ENCODE data around the gene ASMTL. TPM values are rescaled to one million over a fixed set of nuclear protein-coding genes. Genes with fewer than 3 reads are reported as not detected.
"Not testable (repeated sequence)": the region's sequence is repeated elsewhere in the genome, so short reads cannot be mapped to it uniquely, and the experiment has no call there.

Gene ASMTL
- total and polyA plus RNA-seq, 2 experiments from 2014 or later, result 15.7 to 36.2 TPM

DNA sequence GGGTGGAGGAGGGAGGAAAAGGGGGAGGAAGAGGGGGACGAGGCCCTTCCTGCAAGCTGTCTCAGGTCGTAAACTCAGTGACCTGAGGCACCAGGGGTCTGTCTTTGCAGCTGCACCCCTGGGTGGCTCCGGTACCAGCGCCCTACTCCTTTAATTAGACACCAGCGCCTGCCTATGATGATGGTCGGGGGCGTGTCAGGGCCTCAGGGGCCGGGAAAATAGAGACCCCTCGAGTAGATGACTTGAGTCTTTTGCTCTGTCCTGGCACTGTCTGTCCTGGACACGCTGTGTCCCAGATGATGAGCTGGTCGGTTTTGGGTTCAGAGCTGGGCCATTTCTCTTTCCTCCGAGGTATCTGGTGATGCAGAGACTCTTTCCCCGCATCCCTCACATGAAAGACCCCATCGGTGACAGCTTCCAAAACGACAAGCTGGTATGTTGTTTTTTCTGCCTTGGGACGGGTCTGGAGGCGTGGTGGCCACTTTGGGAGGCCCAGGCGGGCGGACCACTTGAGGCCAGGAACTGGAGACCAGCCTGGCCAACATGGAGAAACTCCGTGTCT is 72.0 kb downstream of the ASMTL start:
- no peak for TF ChIP-seq EZH2 (IDR thresholded peaks at IDR 0.05; ENCODE audit: insufficient read depth, poor library complexity, severe bottlenecking)
- Histone ChIP-seq H3K4me2 (ENCODE audit: unreplicated experiment) (no peak overlapping the region), H3K27ac (no peak overlapping the region), H3F3A (ENCODE audit: insufficient read depth) (peaks cover 33% of the 10 kb centered on the region; the same call in 1 of the 2 replicates), H3K9me2 (ENCODE audit: insufficient read depth) (no peaks in the 10 kb centered on the region), H3K9me3 (ENCODE audit: low read depth) (no peaks in the 10 kb centered on the region), H3K79me2 (ENCODE audit: insufficient read depth) (no peaks in the 10 kb centered on the region), H3K4me3 (no peak overlapping the region), H2AFZ (no peak overlapping the region), H3K9ac (no peak overlapping the region), H4K20me1 (ENCODE audit: insufficient read depth) (no peaks in the 10 kb centered on the region), H3K4me1 (ENCODE audit: insufficient read depth) (no peaks in the 10 kb centered on the region), H3K27me3 (replicated peaks; ENCODE audit: insufficient read depth) (no peaks in the 10 kb centered on the region), H3K36me3 (ENCODE audit: low read depth) (peaks cover 8% of the 10 kb centered on the region)
- in situ Hi-C loops (cut with MboI), result no loop called here
- WGBS, 2 experiments (ENCODE audit: low coverage in 1 of 2, low lambda C conversion rate in 2 of 2, missing lambda C conversion rate in 2 of 2), result 57 to 63% methylated on average over 17 to 20 of the region's 20 CpGs
- DNase-seq, result peak; percentile 20

DNA sequence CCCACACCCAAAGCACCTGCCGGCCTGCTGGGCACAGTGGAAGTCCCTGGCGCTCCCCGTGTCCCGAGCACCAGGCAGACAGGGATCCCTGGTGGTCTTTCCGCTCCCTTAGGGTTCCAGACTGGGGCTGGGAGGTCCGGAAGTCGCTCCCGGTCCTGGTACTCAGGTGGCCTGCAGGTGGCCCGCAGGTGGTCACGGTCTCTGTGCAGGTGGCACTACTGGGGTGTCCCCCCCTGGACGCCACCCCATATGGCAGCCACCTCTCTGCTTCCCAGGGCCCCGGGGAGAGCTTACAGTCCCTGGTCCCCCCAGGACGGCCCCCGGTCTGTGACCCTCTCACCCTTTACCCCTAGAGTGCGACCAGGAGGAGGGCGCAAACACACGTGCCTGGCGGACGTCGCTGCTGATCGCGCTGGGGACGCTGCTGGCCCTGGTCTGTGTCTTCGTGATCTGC is 74.4 kb downstream of the ASMTL start:
- Histone ChIP-seq H3K36me3 (ENCODE audit: low read depth) (no peaks in the 10 kb centered on the region), H3K27ac (no peak overlapping the region), H3K9me3 (ENCODE audit: low read depth) (no peaks in the 10 kb centered on the region), H3K4me2 (ENCODE audit: unreplicated experiment) (no peak overlapping the region), H3K79me2 (ENCODE audit: insufficient read depth) (no peaks in the 10 kb centered on the region), H3K9me2 (ENCODE audit: insufficient read depth) (no peaks in the 10 kb centered on the region), H3K4me3 (no peak overlapping the region), H3F3A (ENCODE audit: insufficient read depth) (peaks cover 16% of the 10 kb centered on the region; the same call in 1 of the 2 replicates), H3K27me3 (replicated peaks; ENCODE audit: insufficient read depth) (no peaks in the 10 kb centered on the region), H3K9ac (no peak overlapping the region), H2AFZ (no peak overlapping the region), H3K4me1 (ENCODE audit: insufficient read depth) (no peaks in the 10 kb centered on the region), H4K20me1 (ENCODE audit: insufficient read depth) (no peaks in the 10 kb centered on the region)
- 71 to 77% methylated on average over 17 to 24 of the region's 24 CpGs for WGBS, 2 experiments (ENCODE audit: low coverage in 1 of 2, low lambda C conversion rate in 2 of 2, missing lambda C conversion rate in 2 of 2)
- no peak for DNase-seq
- in situ Hi-C loops (cut with MboI), result no loop called here
- TF ChIP-seq EZH2 (IDR thresholded peaks at IDR 0.05; ENCODE audit: insufficient read depth, poor library complexity, severe bottlenecking) (no peak), EZH2phosphoT487 (IDR thresholded peaks at IDR 0.05; ENCODE audit: insufficient read depth, low read depth) (no peak)

DNA sequence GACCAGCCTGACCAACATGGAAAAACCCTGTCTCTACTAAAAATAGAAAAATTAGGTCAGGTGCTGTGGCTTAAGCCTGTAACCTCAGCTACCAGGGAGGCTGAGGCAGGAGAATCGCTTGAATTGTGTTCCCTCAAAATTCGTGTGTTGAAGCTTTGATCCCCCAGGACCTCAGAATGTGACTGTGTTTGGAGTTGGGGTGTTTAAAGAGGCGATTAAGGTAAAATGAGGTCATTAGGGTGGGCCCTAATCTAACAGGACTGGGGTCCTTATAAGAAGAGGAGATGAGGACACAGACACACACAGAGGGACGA is 84.4 kb downstream of the ASMTL start:
- WGBS, 2 experiments (ENCODE audit: low coverage in 1 of 2, low lambda C conversion rate in 2 of 2, missing lambda C conversion rate in 2 of 2), result 85 to 89% methylated on average over 3 to 4 of the region's 4 CpGs
- in situ Hi-C loops (cut with MboI), result no loop called here
- H4K20me1 ChIP-seq (ENCODE audit: insufficient read depth), result no peaks in the 10 kb centered on the region
- no peaks in the 10 kb centered on the region for H3K4me1 ChIP-seq (ENCODE audit: insufficient read depth)
- H3K27ac ChIP-seq, result no peak overlapping the region
- no peaks in the 10 kb centered on the region for H3K79me2 ChIP-seq (ENCODE audit: insufficient read depth)
- H3F3A ChIP-seq (ENCODE audit: insufficient read depth), result no peaks in the 10 kb centered on the region
- H3K36me3 ChIP-seq (ENCODE audit: low read depth), result no peaks in the 10 kb centered on the region
- TF ChIP-seq EZH2phosphoT487 (IDR thresholded peaks at IDR 0.05; ENCODE audit: insufficient read depth, low read depth) (no peak), EZH2 (IDR thresholded peaks at IDR 0.05; ENCODE audit: insufficient read depth, poor library complexity, severe bottlenecking) (no peak)
- DNase-seq, result no peak
- no peak overlapping the region for H3K9ac ChIP-seq
- H2AFZ ChIP-seq, result no peak overlapping the region
- H3K27me3 ChIP-seq (replicated peaks; ENCODE audit: insufficient read depth), result no peaks in the 10 kb centered on the region
- no peaks in the 10 kb centered on the region for H3K9me3 ChIP-seq (ENCODE audit: low read depth)
- no peak overlapping the region for H3K4me2 ChIP-seq (ENCODE audit: unreplicated experiment)
- no peaks in the 10 kb centered on the region for H3K9me2 ChIP-seq (ENCODE audit: insufficient read depth)
- no peak overlapping the region for H3K4me3 ChIP-seq

DNA sequence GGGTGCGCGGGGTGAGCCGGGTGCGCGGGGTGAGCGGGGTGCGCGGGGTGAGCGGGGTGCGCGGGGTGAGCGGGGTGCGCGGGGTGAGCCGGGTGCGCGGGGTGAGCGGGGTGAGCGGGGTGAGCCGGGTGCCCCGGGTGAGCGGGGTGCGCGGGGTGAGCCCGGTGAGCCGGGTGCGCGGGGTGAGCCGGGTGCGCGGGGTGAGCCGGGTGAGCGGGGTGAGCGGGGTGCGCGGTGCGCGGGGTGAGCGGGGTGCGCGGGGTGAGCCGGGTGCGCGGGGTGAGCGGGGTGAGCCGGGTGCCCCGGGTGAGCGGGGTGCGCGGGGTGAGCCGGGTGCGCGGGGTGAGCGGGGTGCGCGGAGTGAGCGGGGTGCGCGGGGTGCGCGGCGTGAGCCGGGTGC is 86.3 kb downstream of the ASMTL start:
- H3K9ac ChIP-seq; H3K79me2 ChIP-seq (ENCODE audit: insufficient read depth); H3F3A ChIP-seq (ENCODE audit: insufficient read depth); H3K4me1 ChIP-seq (ENCODE audit: insufficient read depth); H3K36me3 ChIP-seq (ENCODE audit: low read depth); H2AFZ ChIP-seq; H4K20me1 ChIP-seq (ENCODE audit: insufficient read depth); H3K4me3 ChIP-seq; H3K4me2 ChIP-seq (ENCODE audit: unreplicated experiment); H3K27ac ChIP-seq; DNase-seq; H3K27me3 ChIP-seq (replicated peaks; ENCODE audit: insufficient read depth); H3K9me3 ChIP-seq (ENCODE audit: low read depth); in situ Hi-C loops (cut with MboI); H3K9me2 ChIP-seq (ENCODE audit: insufficient read depth): not testable (repeated sequence)
- WGBS, 2 experiments (ENCODE audit: low coverage in 1 of 2, low lambda C conversion rate in 2 of 2, missing lambda C conversion rate in 2 of 2), result 99% methylated on average over 20 of the region's 63 CpGs; no CpG with 5 or more reads in 1 of the 2 experiments

DNA sequence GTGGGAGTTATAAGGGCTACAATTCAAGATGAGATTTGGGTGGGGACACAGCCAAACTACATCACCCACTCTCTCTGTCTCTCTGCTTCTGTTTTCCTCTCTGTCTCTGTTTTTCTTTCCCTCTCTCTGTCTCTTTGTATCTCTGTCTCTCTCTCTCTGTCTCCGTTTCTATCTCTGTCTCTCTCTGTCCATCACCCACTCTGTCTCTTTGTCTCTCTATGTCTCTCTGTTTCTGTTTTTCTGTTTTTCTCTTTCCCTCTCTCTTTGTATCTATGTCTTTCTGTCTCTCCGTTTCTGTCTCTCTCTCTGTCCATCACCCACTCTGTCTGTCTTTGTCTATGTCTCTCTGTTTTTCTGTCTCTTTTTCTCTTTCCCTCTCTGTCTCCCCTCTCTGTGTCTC is 90.8 kb downstream of the ASMTL start:
- Histone ChIP-seq H3K36me3 (ENCODE audit: low read depth) (no peaks in the 10 kb centered on the region), H3K79me2 (ENCODE audit: insufficient read depth) (no peaks in the 10 kb centered on the region), H3K9ac (no peak overlapping the region), H3K4me1 (ENCODE audit: insufficient read depth) (no peaks in the 10 kb centered on the region), H3K4me3 (no peak overlapping the region), H3F3A (ENCODE audit: insufficient read depth) (no peaks in the 10 kb centered on the region), H3K4me2 (ENCODE audit: unreplicated experiment) (no peak overlapping the region), H2AFZ (no peak overlapping the region), H3K27me3 (replicated peaks; ENCODE audit: insufficient read depth) (no peaks in the 10 kb centered on the region), H3K27ac (no peak overlapping the region), H4K20me1 (ENCODE audit: insufficient read depth) (no peaks in the 10 kb centered on the region), H3K9me3 (ENCODE audit: low read depth) (no peaks in the 10 kb centered on the region), H3K9me2 (ENCODE audit: insufficient read depth) (no peaks in the 10 kb centered on the region)
- TF ChIP-seq EZH2 (IDR thresholded peaks at IDR 0.05; ENCODE audit: insufficient read depth, poor library complexity, severe bottlenecking) (no peak), EZH2phosphoT487 (IDR thresholded peaks at IDR 0.05; ENCODE audit: insufficient read depth, low read depth) (no peak)
- in situ Hi-C loops (cut with MboI), result no loop called here
- 57 to 62% methylated on average over 2 of the region's 2 CpGs for WGBS, 2 experiments (ENCODE audit: low coverage in 1 of 2, low lambda C conversion rate in 2 of 2, missing lambda C conversion rate in 2 of 2)
- no peak for DNase-seq
